Medulla oblongata (tissue), 1 donor: Measurements from ENCODE around the gene RNPS1.
A peak's percentile ranks its signal among the peaks of the same experiment; 100 is the strongest.

Experiments used
- DNase-seq: peaks from one replicate; pipeline ENCODE4 v3.0.0-alpha.2; 2015; ENCODE audit errors: extremely low spot score

RNPS1 gene

GRCh38 chr16:2213817-2214718, 53.9 kb downstream of the RNPS1 start:
- DNase-seq: no peak

GRCh38 chr16:2212362-2213324, 55.3 kb downstream of the RNPS1 start:
- DNase-seq: no peak

GRCh38 chr16:2211923-2212347, 56.0 kb downstream of the RNPS1 start:
- no peak for DNase-seq

GRCh38 chr16:2210386-2211365, 57.2 kb downstream of the RNPS1 start, which contains the start of gene BRICD5:
Gene BRICD5 (minus strand): TSS chr16:2210863. CDS start chr16:2210833, 30 bp downstream.
- DNase-seq: no peak

- no peak for DNase-seq
These were observed 58.0 kb downstream of the RNPS1 start for GRCh38 chr16:2210009-2210332.

- no peak for DNase-seq
These were observed 58.5 kb downstream of the RNPS1 start for GRCh38 chr16:2209258-2210008.

- no peak for DNase-seq
These were observed 59.2 kb downstream of the RNPS1 start for GRCh38 chr16:2208772-2209171.

GRCh38 chr16:2208308-2208707, 59.6 kb downstream of the RNPS1 start:
- no peak for DNase-seq

GRCh38 chr16:2207872-2208271, 60.1 kb downstream of the RNPS1 start:
- no peak for DNase-seq

- DNase-seq: no peak
These were observed 61.0 kb downstream of the RNPS1 start for GRCh38 chr16:2206780-2207433.

GRCh38 chr16:2206420-2206779, 61.5 kb downstream of the RNPS1 start:
- no peak for DNase-seq

GRCh38 chr16:2205967-2206313, 62.0 kb downstream of the RNPS1 start:
- DNase-seq: no peak

- DNase-seq: peak; percentile 90
These were observed 62.6 kb downstream of the RNPS1 start, which contains the start of gene MLST8 for GRCh38 chr16:2205104-2205966. Gene MLST8 (plus strand): TSS chr16:2205454. CDS start chr16:2206086, 632 bp downstream.

- no peak for DNase-seq
These were observed 63.4 kb downstream of the RNPS1 start for GRCh38 chr16:2204416-2205103.
